HepG2 (cell line): ENCODE data around the gene CCND2. TPM values are rescaled to one million over a fixed set of nuclear protein-coding genes. Genes with fewer than 3 reads are reported as not detected.
A peak's percentile ranks its signal among the peaks of the same experiment; 100 is the strongest.

Experiments used
- ATAC-seq: fragments of 200-7000 bp; cut with Tn5 transposase; 3 replicates; pipeline ENCODE4 v1.9.1; 2020; ENCODE audit warnings: mild to moderate bottlenecking, moderate library complexity
- BruUV-seq: library from RNA; stranded (reverse); fragments of 400-500 nt; replicated peaks from 2 replicates; lab custom pipeline; 2021; lab: Mats Ljungman, UMichigan
- CTCF ChIA-PET: fragments of 300-600 bp; formaldehyde crosslinking; extraction: SDS; loops from one replicate; lab custom pipeline; 2021; ENCODE audit warnings: low total read pairs, inconsistent platforms, low intra/inter-chr PET ratio; lab: Yijun Ruan, JAX
- POLR2A ChIA-PET: fragments of 350-600 bp; sonication (Branson Sonifier 250); formaldehyde crosslinking; loops from one replicate; lab custom pipeline; 2020; ENCODE audit warnings: antibody characterized with exemption, inconsistent platforms; lab: Yijun Ruan, JAX
- DNase-seq: peaks from one replicate; pipeline ENCODE4 v3.0.0-alpha.2; 2015; ENCODE audit warnings: low spot score
- FAIRE-seq: peaks from 3 replicates; lab custom pipeline; 2011; peaks lifted over from hg19 to GRCh38; lab: Jason Lieb, UNC
- H2AFZ ChIP-seq: one replicate; pipeline ENCODE4 v1.6.1; 2011; ENCODE audit warnings: low read length, inconsistent platforms
- H3K27ac ChIP-seq: fragments of 300-600 bp; 3 replicates; pipeline ENCODE4 v1.8.0; 2011; ENCODE audit warnings: mixed run types, mild to moderate bottlenecking, mixed read lengths, low read length, inconsistent platforms; ENCODE audit not compliant: insufficient read depth; ENCODE audit errors: extremely low read length
- H3K27me3 ChIP-seq, 2 experiments: fragments of 200-600 bp in 1 of 2; 2 replicates in 1 of 2; 3 replicates in 1 of 2; pipeline versions ENCODE4 v1.6.0 to v1.8.0; 2011; ENCODE audit warnings: low read length in 2 of 2, mild to moderate bottlenecking in 2 of 2, moderate library complexity in 2 of 2, inconsistent platforms in 1 of 2; ENCODE audit not compliant: insufficient read depth in 2 of 2, control insufficient read depth in 1 of 2
- H3K36me3 ChIP-seq, 2 experiments: fragments of 200-600 bp in 1 of 2; replicated peaks in 1 of 2; 2 replicates in 1 of 2; 3 replicates in 1 of 2; pipeline versions ENCODE4 v1.5.1 to v1.8.0; 2011; ENCODE audit warnings: low read length in 2 of 2, inconsistent platforms in 1 of 2; ENCODE audit not compliant: insufficient read depth in 2 of 2, control insufficient read depth in 1 of 2
- H3K4me1 ChIP-seq: 2 replicates; pipeline ENCODE4 v1.5.1; 2012; ENCODE audit warnings: low read length, inconsistent platforms; ENCODE audit not compliant: insufficient read depth
- H3K4me2 ChIP-seq: 2 replicates; pipeline ENCODE4 v1.6.0; 2011; ENCODE audit warnings: low read depth, low read length, inconsistent platforms
- H3K4me3 ChIP-seq, 3 experiments: fragments of 200-600 bp in 1 of 3; sonication (generic), shearing (Covaris generic) in 1 of 3; replicated peaks in 1 of 3; 2 replicates each; pipeline ENCODE4 v1.5.1; 2011 to 2016; ENCODE audit warnings: low read length in 3 of 3, inconsistent platforms in 2 of 3, low read depth in 2 of 3, mild to moderate bottlenecking in 2 of 3, control low read depth in 1 of 3, mixed read lengths in 1 of 3; ENCODE audit not compliant: insufficient read depth in 1 of 3
- H3K79me2 ChIP-seq: one replicate; pipeline ENCODE4 v1.6.1; 2011; ENCODE audit warnings: low read length, inconsistent platforms; ENCODE audit not compliant: insufficient read depth
- H3K9ac ChIP-seq: 2 replicates; pipeline ENCODE4 v1.6.0; 2011; ENCODE audit warnings: mild to moderate bottlenecking, low read depth, low read length, inconsistent platforms; ENCODE audit not compliant: insufficient read depth
- H3K9me3 ChIP-seq: 2 replicates; pipeline ENCODE4 v1.5.1; 2012; ENCODE audit warnings: mild to moderate bottlenecking, low read length
- H4K20me1 ChIP-seq: 2 replicates; pipeline ENCODE4 v1.6.0; 2011; ENCODE audit warnings: inconsistent platforms, mild to moderate bottlenecking, low read length, moderate library complexity; ENCODE audit not compliant: insufficient read depth
- PRPF4 ChIP-seq: fragments of 200-400 bp; formaldehyde crosslinking; IDR thresholded peaks from 2 replicates; pipeline ENCODE4 v1.6.1; 2016; ENCODE audit warnings: low read length, low read depth; ENCODE audit not compliant: poor library complexity, severe bottlenecking
- RXRB ChIP-seq: IDR thresholded peaks from 2 replicates; pipeline ENCODE4 v1.6.1; 2016; ENCODE audit warnings: borderline replicate concordance, missing genetic modification reagents, missing compliant biosample characterization
- SOX6 ChIP-seq, 2 experiments: fragments of 450-650 bp in 1 of 2; sonication (generic) in 1 of 2; formaldehyde crosslinking in 1 of 2; IDR thresholded peaks; 2 replicates each; pipeline versions ENCODE4 v1.4.0 to v1.6.1; 2017 to 2020; ENCODE audit warnings: antibody characterized with exemption in 1 of 2, mild to moderate bottlenecking in 1 of 2, missing genetic modification reagents in 1 of 2
- TSC22D2 ChIP-seq: sonication (generic); formaldehyde crosslinking; IDR thresholded peaks from 2 replicates; pipeline ENCODE4 v1.5.1; 2020; ENCODE audit warnings: missing genetic modification reagents, mild to moderate bottlenecking, borderline replicate concordance
- XRCC5 ChIP-seq: fragments of 200-400 bp; formaldehyde crosslinking; optimal IDR thresholded peaks from 2 replicates; pipeline ENCODE3; 2017; ENCODE audit warnings: mild to moderate bottlenecking, low read length
- WGBS: methylation state at CpG from one replicate; pipeline ENCODE4 v1.1.6; 2017; ENCODE audit warnings: low lambda C conversion rate; 5-methylcytosine and 5-hydroxymethylcytosine counted together
- in situ Hi-C: cut with HindIII; loops from 2 replicates; pipeline ENCODE4 v1.10.0; 2017; ENCODE audit warnings: low pct_unique_long_range_greater_than_20kb; ENCODE audit not compliant: extremely low pct_ligation_motif_present
- intact Hi-C: fragments of 100-400 bp; cut with micrococcal nuclease; formaldehyde crosslinking; loops from one replicate; pipeline ENCODE4 v1.10.0; 2022; ENCODE audit not compliant: unreplicated experiment
- polyA plus RNA-seq, 8 experiments: library from polyadenylated mRNA; depleted of rRNA in 3 of 8; stranded (reverse) in 7 of 8; unstranded in 1 of 8; fragments of >200 nt; fragmentation: Illumina TruSeq in 4 of 8; extraction: Trizol in 4 of 8; gene quantifications; 2 replicates each; pipeline versions ENCODE4 v1.2.1 to v1.2.3, GENCODE V29; 2011 to 2016; ENCODE audit warnings: low read depth in 4 of 8, missing spikeins in 1 of 8, mixed read lengths in 1 of 8; ENCODE audit not compliant: insufficient read depth in 1 of 8
- total RNA-seq, 5 experiments: library from RNA; depleted of rRNA; stranded (reverse); fragments of >200 nt; fragmentation: Illumina TruSeq; extraction: Trizol; gene quantifications; 2 replicates each; pipeline ENCODE4 v1.2.3, GENCODE V29; 2016; ENCODE audit warnings: low read depth in 1 of 5
- TF ChIP-seq, protein P1 (sequence below): sonication (generic); formaldehyde crosslinking; IDR thresholded peaks from 2 replicates; pipeline ENCODE4 v1.8.0; 2022; ENCODE audit warnings: low read depth, missing genetic modification reagents
- TF ChIP-seq, protein P2 (sequence below): sonication (generic); formaldehyde crosslinking; IDR thresholded peaks from 2 replicates; pipeline ENCODE4 v1.5.1; 2020; ENCODE audit warnings: mild to moderate bottlenecking, missing genetic modification reagents, moderate library complexity

CCND2 gene
- total and polyA plus RNA-seq, 2 of the 13 experiments (the other 11 are each of a cell fraction or from before 2014, with no cell fraction given), result 0.61 to 1.4 TPM

DNA sequence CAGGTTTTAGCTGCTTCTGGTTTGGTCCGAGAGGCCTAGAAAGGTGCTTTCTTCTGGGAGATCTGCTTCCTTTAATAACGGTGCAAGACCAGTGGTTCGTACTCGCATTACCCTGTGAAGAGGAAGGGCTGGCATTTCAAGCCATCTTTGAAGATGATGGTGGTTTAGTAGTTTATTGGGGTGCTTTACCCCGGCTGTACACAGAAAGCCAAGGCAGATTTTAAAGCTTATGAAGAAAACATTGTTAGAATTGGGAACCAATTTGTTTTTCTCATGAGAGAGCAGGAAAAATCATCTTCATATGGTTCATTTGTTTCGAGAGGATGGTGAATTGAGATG, 3.6 kb downstream of the CCND2 start:
- WGBS, result 20% methylated on average over 6 of the region's 6 CpGs
- H3K4me1 ChIP-seq, result peaks cover 47% of the 10 kb centered on the region
- POLR2A ChIA-PET, result interaction anchor here (0.9 to 1.5 kb wide), 3 partner anchors 262 to 404 kb away, joined by 3 to 5 read pairs (median 4); partner anchors contain the start of gene PARP11
- no peaks in the 10 kb centered on the region; the same call in 1 of the 2 replicates for H4K20me1 ChIP-seq
- in situ Hi-C loops (loop anchor here (5.0 to 10.0 kb wide), 5 partner anchors 170 to 972 kb away; no protein-coding TSS in a partner anchor), intact Hi-C loops (loop anchor here (1.0 to 5.0 kb wide), 4 partner anchors 170 to 392 kb away; no protein-coding TSS in a partner anchor)
- H3K79me2 ChIP-seq, result no peaks in the 10 kb centered on the region
- DNase-seq, result no peak
- no peaks in the 10 kb centered on the region for H3K36me3 ChIP-seq
- peak; percentile 1 for TF ChIP-seq XRCC5
- TF ChIP-seq, protein P1, sequence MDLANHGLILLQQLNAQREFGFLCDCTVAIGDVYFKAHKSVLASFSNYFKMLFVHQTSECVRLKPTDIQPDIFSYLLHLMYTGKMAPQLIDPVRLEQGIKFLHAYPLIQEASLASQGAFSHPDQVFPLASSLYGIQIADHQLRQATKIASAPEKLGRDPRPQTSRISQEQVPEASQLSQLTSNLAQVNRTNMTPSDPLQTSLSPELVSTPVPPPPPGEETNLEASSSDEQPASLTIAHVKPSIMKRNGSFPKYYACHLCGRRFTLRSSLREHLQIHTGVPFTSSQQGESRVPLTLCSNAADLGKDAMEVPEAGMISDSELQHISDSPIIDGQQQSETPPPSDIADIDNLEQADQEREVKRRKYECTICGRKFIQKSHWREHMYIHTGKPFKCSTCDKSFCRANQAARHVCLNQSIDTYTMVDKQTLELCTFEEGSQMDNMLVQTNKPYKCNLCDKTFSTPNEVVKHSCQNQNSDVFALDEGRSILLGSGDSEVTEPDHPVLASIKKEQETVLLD, result no peak
- TF ChIP-seq PRPF4, result no peak
- TF ChIP-seq, protein P2, sequence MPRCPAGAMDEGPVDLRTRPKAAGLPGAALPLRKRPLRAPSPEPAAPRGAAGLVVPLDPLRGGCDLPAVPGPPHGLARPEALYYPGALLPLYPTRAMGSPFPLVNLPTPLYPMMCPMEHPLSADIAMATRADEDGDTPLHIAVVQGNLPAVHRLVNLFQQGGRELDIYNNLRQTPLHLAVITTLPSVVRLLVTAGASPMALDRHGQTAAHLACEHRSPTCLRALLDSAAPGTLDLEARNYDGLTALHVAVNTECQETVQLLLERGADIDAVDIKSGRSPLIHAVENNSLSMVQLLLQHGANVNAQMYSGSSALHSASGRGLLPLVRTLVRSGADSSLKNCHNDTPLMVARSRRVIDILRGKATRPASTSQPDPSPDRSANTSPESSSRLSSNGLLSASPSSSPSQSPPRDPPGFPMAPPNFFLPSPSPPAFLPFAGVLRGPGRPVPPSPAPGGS (CRISPR knock-in tag), result no peak
- 0 out of 2 replicates have a peak, but pooled peaks have one; percentile 10 for TF ChIP-seq TSC22D2
- TF ChIP-seq RXRB, result no peak
- TF ChIP-seq SOX6 (IDR thresholded peaks at IDR 0.05), result no peak
- peak; percentile 20; the same call in 1 of the 2 replicates for TF ChIP-seq SOX6 (CRISPR knock-in tag; IDR thresholded peaks at IDR 0.05)
- no TSS peak for BruUV-seq
- no peak overlapping the region for H3K9ac ChIP-seq
- H3K4me2 ChIP-seq, result peak overlapping the region; percentile 53
- no peak for ATAC-seq
- H3K4me3 ChIP-seq, result no peak overlapping the region
- no peaks in the 10 kb centered on the region for H3K9me3 ChIP-seq
- CTCF ChIA-PET, result interaction anchor here (0.7 to 1.7 kb wide), 7 partner anchors 30 to 978 kb away, joined by 3 to 20 read pairs (median 5); no protein-coding TSS in a partner anchor
- FAIRE-seq, result no peak
- H3K27me3 ChIP-seq, result peaks cover 21 to 70% of the 10 kb centered on the region in 2 experiments
- H2AFZ ChIP-seq, result no peak overlapping the region
- no peak overlapping the region for H3K27ac ChIP-seq
